Measurements from ENCODE around the gene TBL1XR1. TPM values are rescaled to one million over a fixed set of nuclear protein-coding genes. Genes with fewer than 3 reads are reported as not detected.
A peak's percentile ranks its signal among the peaks of the same experiment; 100 is the strongest.

The TBL1XR1 gene
- total RNA-seq, 2 experiments from 2014 or later: 143 to 214 TPM

- H3K27me3 Mint-ChIP-seq: no peaks in the 10 kb centered on the region
- H3K4me3 Mint-ChIP-seq: no peak overlapping the region
- CTCF ChIA-PET: no interaction called here
- H3K4me1 Mint-ChIP-seq: peaks cover 15% of the 10 kb centered on the region
- DNase-seq: no peak
- no peak overlapping the region for H3K27ac Mint-ChIP-seq
- H3K36me3 Mint-ChIP-seq: peaks cover 23% of the 10 kb centered on the region
- peaks cover 4% of the 10 kb centered on the region for H3K9me3 Mint-ChIP-seq (ENCODE audit: low read depth)
- ATAC-seq: no peak
Observed at GRCh38 chr3:177102553-177102952, 94.7 kb downstream of the TBL1XR1 start.

DNA sequence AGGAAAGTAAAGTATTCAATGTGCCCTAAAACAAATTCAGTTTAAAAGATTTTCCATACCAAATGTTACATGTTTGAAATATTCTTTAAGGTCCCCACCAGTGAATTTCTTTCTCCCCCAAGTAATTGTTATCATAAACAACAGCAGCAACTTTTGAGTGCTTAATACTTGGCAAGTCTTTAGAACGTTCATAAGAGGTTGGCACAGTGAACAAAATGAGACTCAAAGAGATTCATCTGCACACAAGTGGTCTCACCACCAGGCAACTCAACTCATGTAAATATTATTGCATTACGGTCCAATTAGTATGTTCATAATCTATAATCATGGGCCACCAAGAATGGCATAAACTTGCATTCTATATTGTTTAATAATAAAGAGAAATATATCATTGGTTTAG lies 98.7 kb downstream of the TBL1XR1 start:
- H3K4me1 Mint-ChIP-seq: peaks cover 10% of the 10 kb centered on the region
- H3K4me3 Mint-ChIP-seq: no peak overlapping the region
- H3K27ac Mint-ChIP-seq: peak overlapping the region; percentile 40
- H3K36me3 Mint-ChIP-seq: peaks cover 51% of the 10 kb centered on the region
- no peaks in the 10 kb centered on the region for H3K27me3 Mint-ChIP-seq
- ATAC-seq: no peak
- no peak for DNase-seq
- CTCF ChIA-PET: no interaction called here
- peaks cover 10% of the 10 kb centered on the region for H3K9me3 Mint-ChIP-seq (ENCODE audit: low read depth)

- peaks cover 11% of the 10 kb centered on the region for H3K9me3 Mint-ChIP-seq (ENCODE audit: low read depth)
- ATAC-seq: no peak
- no peak for DNase-seq
- H3K4me3 Mint-ChIP-seq: no peak overlapping the region
- peaks cover 65% of the 10 kb centered on the region for H3K36me3 Mint-ChIP-seq
- H3K27ac Mint-ChIP-seq: no peak overlapping the region
- H3K4me1 Mint-ChIP-seq: peaks cover 9% of the 10 kb centered on the region
- no peaks in the 10 kb centered on the region for H3K27me3 Mint-ChIP-seq
- CTCF ChIA-PET: no interaction called here
Observed at GRCh38 chr3:177096615-177097014, 100.7 kb downstream of the TBL1XR1 start.

GRCh38 chr3:177093966-177094365 lies 103.3 kb downstream of the TBL1XR1 start:
- peaks cover 11% of the 10 kb centered on the region for H3K9me3 Mint-ChIP-seq (ENCODE audit: low read depth)
- H3K4me1 Mint-ChIP-seq: peaks cover 14% of the 10 kb centered on the region
- H3K4me3 Mint-ChIP-seq: no peak overlapping the region
- CTCF ChIA-PET: no interaction called here
- no peak for ATAC-seq
- no peak for DNase-seq
- H3K27me3 Mint-ChIP-seq: no peaks in the 10 kb centered on the region
- H3K27ac Mint-ChIP-seq: no peak overlapping the region
- peaks cover 76% of the 10 kb centered on the region for H3K36me3 Mint-ChIP-seq

DNA sequence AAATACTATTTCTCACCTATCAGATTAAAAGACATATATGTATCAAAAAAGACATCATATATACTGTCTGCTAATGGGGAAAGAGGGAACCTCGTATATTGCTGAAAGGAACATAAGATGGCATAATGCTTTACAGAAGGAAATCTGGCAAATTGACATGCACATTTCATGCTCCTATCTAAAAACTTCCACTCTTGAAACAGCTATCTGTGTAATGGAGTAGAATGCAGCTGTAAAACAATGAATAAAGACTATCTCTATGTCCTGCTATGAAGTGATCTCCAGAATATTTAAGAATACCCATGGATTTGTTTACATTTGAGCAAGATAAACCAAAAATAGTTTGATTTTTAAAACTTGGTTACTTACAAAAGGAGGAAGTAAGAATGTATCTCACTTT lies 107.4 kb downstream of the TBL1XR1 start:
- Mint-ChIP-seq H3K27me3 (no peaks in the 10 kb centered on the region), H3K27ac (no peak overlapping the region), H3K9me3 (ENCODE audit: low read depth) (peaks cover 12% of the 10 kb centered on the region), H3K4me3 (no peak overlapping the region), H3K4me1 (peaks cover 13% of the 10 kb centered on the region), H3K36me3 (peaks cover 68% of the 10 kb centered on the region)
- DNase-seq (no peak), ATAC-seq (no peak)
- CTCF ChIA-PET: no interaction called here

DNA sequence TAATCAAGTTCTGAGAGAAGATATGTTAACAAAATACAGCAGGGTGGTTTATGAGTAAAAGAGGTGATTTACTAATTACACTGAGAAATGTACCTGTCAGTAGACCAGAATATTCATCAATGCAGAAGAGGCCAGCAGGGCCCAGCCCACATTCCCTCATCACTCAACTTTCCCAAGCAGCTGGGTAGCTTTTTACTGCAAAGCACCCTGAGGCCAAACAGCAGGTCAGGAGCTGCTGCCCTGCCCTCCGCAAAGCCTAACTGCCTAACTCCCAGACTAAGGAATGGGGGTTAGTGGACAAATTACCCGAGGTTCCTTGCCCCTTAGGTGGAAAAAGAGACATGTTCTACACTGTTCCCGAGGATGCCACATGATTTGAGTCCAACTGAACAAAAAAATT lies 108.2 kb downstream of the TBL1XR1 start:
- Mint-ChIP-seq H3K27ac (no peak overlapping the region), H3K27me3 (no peaks in the 10 kb centered on the region)
- ATAC-seq: no peak

DNA sequence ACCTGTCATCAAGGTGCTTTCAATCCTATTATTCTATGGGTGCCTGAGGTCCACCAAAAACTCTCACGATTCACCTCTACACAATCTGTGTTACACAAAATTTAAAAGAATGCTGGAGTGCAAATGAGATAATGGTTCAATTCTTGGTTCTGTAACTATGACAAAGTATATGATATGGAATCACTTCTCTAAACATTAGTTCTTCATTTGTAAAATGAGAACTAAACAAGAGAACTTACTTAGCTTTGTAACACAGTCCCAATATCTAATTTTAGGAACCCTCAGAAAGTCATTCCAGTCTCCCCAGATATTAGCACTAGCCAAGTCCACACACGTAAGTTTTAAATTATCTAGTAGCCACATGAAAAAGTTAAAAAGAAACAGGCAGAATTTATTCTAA lies 111.5 kb downstream of the TBL1XR1 start:
- peaks cover 42% of the 10 kb centered on the region for H3K36me3 Mint-ChIP-seq
- no peak overlapping the region for H3K4me3 Mint-ChIP-seq
- CTCF ChIA-PET: interaction anchor here (0.9 to 1.3 kb wide), 2 partner anchors 20 to 281 kb away, joined by 3 read pairs; no protein-coding TSS in a partner anchor
- no peaks in the 10 kb centered on the region for H3K27me3 Mint-ChIP-seq
- no peak for DNase-seq
- no peak overlapping the region for H3K27ac Mint-ChIP-seq
- peaks cover 5% of the 10 kb centered on the region for H3K9me3 Mint-ChIP-seq (ENCODE audit: low read depth)
- no peak for ATAC-seq
- H3K4me1 Mint-ChIP-seq: peaks cover 13% of the 10 kb centered on the region

More for the DNA sequence above, 108.2 kb downstream of the TBL1XR1 start:
- DNase-seq: no peak
- CTCF ChIA-PET: no interaction called here
- Mint-ChIP-seq H3K4me1 (peaks cover 16% of the 10 kb centered on the region), H3K9me3 (ENCODE audit: low read depth) (peaks cover 14% of the 10 kb centered on the region), H3K4me3 (no peak overlapping the region), H3K36me3 (peaks cover 66% of the 10 kb centered on the region)

DNA sequence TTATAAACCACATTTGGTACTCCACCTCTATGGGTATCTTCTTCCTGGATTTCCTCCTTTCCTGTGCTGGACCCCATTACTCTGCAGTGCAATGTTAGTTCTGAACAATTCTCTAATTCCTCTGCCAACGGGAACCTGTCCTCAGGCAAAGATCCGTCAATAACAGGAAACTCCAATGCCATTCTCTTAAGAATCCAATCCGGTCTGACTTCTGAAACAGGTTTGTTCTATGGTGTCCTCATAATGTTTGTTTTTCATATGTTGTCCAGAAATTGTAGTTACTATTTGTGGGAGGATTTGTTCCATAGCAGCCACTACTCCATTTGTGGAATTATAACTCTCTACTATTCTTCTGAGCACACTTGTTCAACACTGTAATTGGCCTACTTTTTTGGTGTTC lies 112.7 kb downstream of the TBL1XR1 start:
- peaks cover 5% of the 10 kb centered on the region for H3K9me3 Mint-ChIP-seq (ENCODE audit: low read depth)
- CTCF ChIA-PET: no interaction called here
- H3K36me3 Mint-ChIP-seq: peaks cover 37% of the 10 kb centered on the region
- ATAC-seq (no peak), DNase-seq (no peak)
- H3K4me1 Mint-ChIP-seq: peaks cover 12% of the 10 kb centered on the region
- H3K27me3 Mint-ChIP-seq: no peaks in the 10 kb centered on the region
- H3K27ac Mint-ChIP-seq: no peak overlapping the region
- H3K4me3 Mint-ChIP-seq: no peak overlapping the region

GRCh38 chr3:177080122-177080521 lies 117.2 kb downstream of the TBL1XR1 start:
- Mint-ChIP-seq H3K27ac (no peak overlapping the region), H3K27me3 (no peaks in the 10 kb centered on the region), H3K9me3 (ENCODE audit: low read depth) (peaks cover 2% of the 10 kb centered on the region), H3K4me1 (peaks cover 4% of the 10 kb centered on the region), H3K36me3 (peaks cover 41% of the 10 kb centered on the region), H3K4me3 (no peak overlapping the region)
- CTCF ChIA-PET: no interaction called here
- ATAC-seq: no peak
- no peak for DNase-seq

GRCh38 chr3:177079684-177080083 lies 117.6 kb downstream of the TBL1XR1 start:
- H3K27ac Mint-ChIP-seq: no peak overlapping the region
- H3K36me3 Mint-ChIP-seq: peaks cover 41% of the 10 kb centered on the region
- H3K27me3 Mint-ChIP-seq: no peaks in the 10 kb centered on the region
- peaks cover 2% of the 10 kb centered on the region for H3K9me3 Mint-ChIP-seq (ENCODE audit: low read depth)
- peaks cover 3% of the 10 kb centered on the region for H3K4me1 Mint-ChIP-seq
- DNase-seq (no peak), ATAC-seq (no peak)
- no peak overlapping the region for H3K4me3 Mint-ChIP-seq
- CTCF ChIA-PET: no interaction called here

DNA sequence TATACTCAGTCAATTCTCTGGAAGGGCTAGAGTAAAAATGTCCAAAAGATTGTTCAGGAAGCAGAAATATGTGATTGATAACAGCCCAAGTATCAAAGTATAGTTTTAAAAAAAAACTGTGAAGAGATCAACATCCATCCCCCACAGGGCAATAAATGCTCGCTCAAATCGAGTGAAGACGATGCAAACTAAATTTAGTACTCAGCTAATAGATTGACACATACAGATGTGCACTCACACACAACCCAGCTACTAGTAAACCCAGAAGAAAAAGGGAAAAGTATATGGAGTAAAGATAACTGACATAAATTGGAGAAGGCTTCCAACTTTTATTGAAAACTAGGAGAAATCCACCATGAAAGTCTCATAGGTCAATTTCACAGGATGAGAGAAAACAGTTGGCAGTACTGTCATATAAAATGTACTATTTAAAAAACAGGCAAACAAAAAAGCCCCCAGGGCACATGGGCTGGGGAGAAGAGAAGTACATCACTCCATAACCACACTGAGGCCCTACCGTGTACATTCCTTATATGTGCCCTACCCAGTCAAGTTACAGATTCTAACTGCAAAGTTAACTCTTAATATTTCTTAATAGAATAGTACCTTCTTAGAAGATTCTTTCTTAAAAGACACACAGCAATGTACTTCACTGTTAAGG lies 125.7 kb downstream of the TBL1XR1 start:
- peaks cover 11% of the 10 kb centered on the region for H3K4me1 Mint-ChIP-seq
- CTCF ChIA-PET: interaction anchor here (1.4 kb wide), 1 partner anchor 18 kb away, joined by 7 read pairs; no protein-coding TSS in a partner anchor
- H3K27me3 Mint-ChIP-seq: no peaks in the 10 kb centered on the region

GRCh38 chr3:177069514-177070329 lies 127.6 kb downstream of the TBL1XR1 start:
- CTCF ChIA-PET: no interaction called here
- ATAC-seq (no peak), DNase-seq (no peak)
- Mint-ChIP-seq H3K27ac (no peak overlapping the region), H3K36me3 (peaks cover 21% of the 10 kb centered on the region), H3K4me1 (peaks cover 18% of the 10 kb centered on the region), H3K27me3 (no peaks in the 10 kb centered on the region), H3K9me3 (ENCODE audit: low read depth) (no peaks in the 10 kb centered on the region), H3K4me3 (no peak overlapping the region)

More for the DNA sequence above, 125.7 kb downstream of the TBL1XR1 start:
- H3K27ac Mint-ChIP-seq: no peak overlapping the region
- no peak for ATAC-seq
- DNase-seq: no peak
- H3K36me3 Mint-ChIP-seq: peaks cover 34% of the 10 kb centered on the region
- H3K4me3 Mint-ChIP-seq: no peak overlapping the region
- H3K9me3 Mint-ChIP-seq (ENCODE audit: low read depth): no peaks in the 10 kb centered on the region

DNA sequence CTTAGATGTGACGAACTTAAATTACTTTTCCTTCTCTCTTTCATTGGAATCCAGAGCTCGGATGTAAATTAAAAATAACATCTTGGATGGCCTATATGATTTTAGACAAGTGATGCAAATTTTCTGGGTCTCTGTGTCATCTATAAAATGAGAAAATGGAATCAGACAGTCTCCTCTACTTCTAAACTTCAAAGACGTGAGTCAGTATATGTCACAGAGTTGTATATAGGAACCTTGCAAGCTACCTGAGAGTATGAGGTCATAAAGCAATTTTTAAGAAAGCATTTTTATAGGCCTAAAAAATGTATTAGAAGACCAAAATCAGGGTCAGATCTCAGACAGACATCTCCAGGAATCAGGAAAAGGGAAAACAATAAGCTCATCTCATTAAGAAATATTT lies 128.3 kb downstream of the TBL1XR1 start:
- Mint-ChIP-seq H3K27me3 (no peaks in the 10 kb centered on the region), H3K4me3 (no peak overlapping the region), H3K4me1 (peaks cover 19% of the 10 kb centered on the region), H3K27ac (no peak overlapping the region), H3K9me3 (ENCODE audit: low read depth) (no peaks in the 10 kb centered on the region), H3K36me3 (peaks cover 19% of the 10 kb centered on the region)
- DNase-seq (no peak), ATAC-seq (no peak)
- CTCF ChIA-PET: no interaction called here

DNA sequence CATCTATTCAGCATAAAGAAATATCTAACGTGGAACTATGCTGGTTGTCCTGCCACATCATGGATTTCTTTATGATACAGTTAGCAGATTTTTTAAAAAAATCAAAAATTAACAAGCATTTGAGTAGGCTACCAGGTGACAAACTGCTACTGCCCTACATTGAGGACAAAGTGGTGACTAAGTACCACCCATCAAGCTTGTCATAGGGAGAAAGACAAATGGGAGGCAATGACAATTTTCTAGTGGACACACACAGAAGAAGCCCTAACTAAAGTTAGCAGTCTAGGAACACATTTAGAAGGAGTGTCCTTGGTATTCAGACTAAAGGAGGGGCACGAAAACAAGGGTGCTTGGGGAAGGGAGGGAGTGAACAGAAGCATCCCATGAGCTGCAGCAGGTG lies 131.2 kb downstream of the TBL1XR1 start:
- Mint-ChIP-seq H3K27ac (no peak overlapping the region), H3K36me3 (peaks cover 32% of the 10 kb centered on the region), H3K4me1 (peaks cover 24% of the 10 kb centered on the region), H3K27me3 (no peaks in the 10 kb centered on the region), H3K9me3 (ENCODE audit: low read depth) (no peaks in the 10 kb centered on the region), H3K4me3 (no peak overlapping the region)
- CTCF ChIA-PET: interaction anchor here (1.3 kb wide), 1 partner anchor 9 kb away, joined by 4 read pairs; no protein-coding TSS in a partner anchor
- no peak for DNase-seq
- ATAC-seq: no peak

All from activated CD8-positive, alpha-beta memory T cell treated with anti-CD3 and anti-CD28 coated beads, Interleukin-2, amount 10 ng/mL, durations not matched to agents 7 days and 5 days (primary cell).